Left lung (tissue), 10 donors: ENCODE results near the gene SPECC1L. TPM values are rescaled to one million over a fixed set of nuclear protein-coding genes. Genes with fewer than 3 reads are reported as not detected.

Source experiments
- ATAC-seq: fragments of 200-7000 bp; cut with Tn5 transposase; one replicate; pipeline ENCODE4 v1.9.1; 2020; ENCODE audit warnings: moderate library complexity
- DNase-seq, 4 donors: peaks; one replicate each; pipeline ENCODE4 v3.0.0-alpha.2; 2013 to 2020
- H3K27ac ChIP-seq, 2 donors: fragments of 200-600 bp; sonication (generic) in 1 of 2; one replicate each; pipeline versions ENCODE4 v1.5.0 to v1.8.0; 2020 to 2021
- H3K27me3 ChIP-seq, 2 donors: fragments of 200-600 bp; sonication (generic) in 1 of 2; one replicate each; pipeline versions ENCODE4 v1.5.0 to v1.8.0; 2020 to 2021
- H3K36me3 ChIP-seq, 2 donors: fragments of 200-600 bp; sonication (generic) in 1 of 2; one replicate each; pipeline versions ENCODE4 v1.5.0 to v1.8.0; 2020 to 2021
- H3K4me1 ChIP-seq, 2 donors: fragments of 200-600 bp; one replicate each; pipeline ENCODE4 v1.8.0; 2021
- H3K4me3 ChIP-seq, 2 donors: fragments of 200-600 bp; sonication (generic) in 1 of 2; one replicate each; pipeline versions ENCODE4 v1.5.0 to v1.8.0; 2020 to 2021; ENCODE audit warnings: mild to moderate bottlenecking in 1 of 2
- H3K9me3 ChIP-seq, 2 donors: fragments of 200-600 bp; sonication (generic) in 1 of 2; one replicate each; pipeline versions ENCODE4 v1.5.0 to v1.8.0; 2020 to 2021
- CTCF ChIP-seq, 2 donors: fragments of 200-600 bp; sonication (generic) in 1 of 2; IDR thresholded peaks; one replicate each; pipeline versions ENCODE4 v1.5.0 to v1.8.0; 2021; ENCODE audit warnings: antibody characterized with exemption in 2 of 2
- intact Hi-C, 2 donors: fragments of 100-400 bp; cut with DNase I; formaldehyde crosslinking; loops; one replicate each; pipeline versions ENCODE4 v1.11.2 to v1.14.2; 2022
- polyA plus RNA-seq, 6 donors: library from polyadenylated mRNA; unstranded; fragments of 120-200 nt; gene quantifications; one replicate each; pipeline ENCODE4 v1.2.1, GENCODE V29; 2013; ENCODE audit not compliant: insufficient read length in 6 of 6
- total RNA-seq, 2 donors: library from RNA; stranded (reverse); fragmentation: NEBNext Ultra II Directional; extraction: Animal tissue kit (Norgen Biotek cat#: 25700); gene quantifications; one replicate each; pipeline ENCODE4 v1.2.1, GENCODE V29; 2021
- donor health status: DM: no; HTN: yes; CAD: no.
- donor health status: DM: no; HTN: no; CAD: no.

The SPECC1L gene
- total and polyA plus RNA-seq, 8 donors, result 70.9 to 94.4 (median 80.9) TPM

GRCh38 chr22:24319451-24319850, 48.8 kb downstream of the SPECC1L start:
- Histone ChIP-seq H3K36me3 (peaks cover 0 to 55% of the 10 kb centered on the region in 2 donors), H3K27me3 (no peaks in the 10 kb centered on the region), H3K4me1 (peaks cover 0 to 6% of the 10 kb centered on the region in 2 donors), H3K27ac (no peak overlapping the region), H3K9me3 (no peaks in the 10 kb centered on the region), H3K4me3 (no peak overlapping the region)
- ATAC-seq, result no peak
- intact Hi-C loops, result no loop called here
- no peak for DNase-seq
- no peak for TF ChIP-seq CTCF (IDR thresholded peaks at IDR 0.05)

- H3K9me3 ChIP-seq, result no peaks in the 10 kb centered on the region
- intact Hi-C loops, result loop anchor here in 1 of 2 donors (10.0 kb wide), 1 partner anchor 183 kb away; no protein-coding TSS in a partner anchor
- H3K27ac ChIP-seq, result no peak overlapping the region
- no peaks in the 10 kb centered on the region for H3K27me3 ChIP-seq
- peaks cover 0 to 48% of the 10 kb centered on the region in 2 donors for H3K36me3 ChIP-seq
- H3K4me1 ChIP-seq, result peaks cover 3 to 7% of the 10 kb centered on the region in 2 donors
- no peak overlapping the region for H3K4me3 ChIP-seq
- DNase-seq (no peak), ATAC-seq (no peak)
- no peak for TF ChIP-seq CTCF (IDR thresholded peaks at IDR 0.05)
Measured at GRCh38 chr22:24321999-24322398, 51.4 kb downstream of the SPECC1L start.

- no peak overlapping the region for H3K4me3 ChIP-seq
- no peaks in the 10 kb centered on the region for H3K27me3 ChIP-seq
- no peaks in the 10 kb centered on the region for H3K9me3 ChIP-seq
- intact Hi-C loops, result loop anchor here in 1 of 2 donors (10.0 kb wide), 1 partner anchor 182 kb away; no protein-coding TSS in a partner anchor
- TF ChIP-seq CTCF (IDR thresholded peaks at IDR 0.05), result no peak
- DNase-seq (no peak), ATAC-seq (no peak)
- peaks cover 3 to 7% of the 10 kb centered on the region in 2 donors for H3K4me1 ChIP-seq
- no peak overlapping the region for H3K27ac ChIP-seq
- H3K36me3 ChIP-seq, result peaks cover 0 to 49% of the 10 kb centered on the region in 2 donors
Measured at GRCh38 chr22:24322522-24322921, 51.9 kb downstream of the SPECC1L start.

- TF ChIP-seq CTCF (IDR thresholded peaks at IDR 0.05), result no peak
- Histone ChIP-seq H3K4me1 (peaks cover 3 to 7% of the 10 kb centered on the region in 2 donors), H3K27me3 (no peaks in the 10 kb centered on the region), H3K27ac (no peak overlapping the region), H3K4me3 (no peak overlapping the region), H3K9me3 (no peaks in the 10 kb centered on the region), H3K36me3 (peaks cover 0 to 52% of the 10 kb centered on the region in 2 donors)
- ATAC-seq, result no peak
- intact Hi-C loops, result loop anchor here in 1 of 2 donors (10.0 kb wide), 1 partner anchor 182 kb away; no protein-coding TSS in a partner anchor
- no peak for DNase-seq
Measured at GRCh38 chr22:24323233-24323632, 52.6 kb downstream of the SPECC1L start.

- ATAC-seq, result no peak
- Histone ChIP-seq H3K4me3 (no peak overlapping the region), H3K4me1 (peaks cover 3 to 7% of the 10 kb centered on the region in 2 donors), H3K9me3 (no peaks in the 10 kb centered on the region), H3K27ac (no peak overlapping the region), H3K36me3 (peaks cover 0 to 49% of the 10 kb centered on the region in 2 donors), H3K27me3 (no peaks in the 10 kb centered on the region)
- no peak for DNase-seq
- TF ChIP-seq CTCF (IDR thresholded peaks at IDR 0.05), result no peak
- intact Hi-C loops, result loop anchor here in 1 of 2 donors (10.0 kb wide), 1 partner anchor 181 kb away; no protein-coding TSS in a partner anchor
Measured at GRCh38 chr22:24323695-24324094, 53.1 kb downstream of the SPECC1L start.
